Stimulated activated memory B cell treated with anti-CD40 and anti-IgM and Interleukin-4, amounts not matched to agents 10 μg/mL and 1 μg/mL and 100 μg/mL, for 72 hours (primary cell): Measurements from ENCODE around the gene RGS3.
A peak's percentile ranks its signal among the peaks of the same experiment; 100 is the strongest.

ENCODE experiments used
- ATAC-seq: fragments of 150-1000 bp; cut with Tn5 transposase; 2 replicates; pipeline ENCODE4 v1.10.0; 2021
- H3K27ac Mint-ChIP-seq: one replicate; pipeline ENCODE4 v1.8.0; 2022; ENCODE audit warnings: mild to moderate bottlenecking, mixed read lengths
- H3K27me3 Mint-ChIP-seq: one replicate; pipeline ENCODE4 v1.8.0; 2022; ENCODE audit warnings: mixed read lengths
- H3K36me3 Mint-ChIP-seq: one replicate; pipeline ENCODE4 v1.8.0; 2022; ENCODE audit warnings: mixed read lengths
- H3K4me1 Mint-ChIP-seq: one replicate; pipeline ENCODE4 v1.8.0; 2022; ENCODE audit warnings: mixed read lengths
- H3K4me3 Mint-ChIP-seq: one replicate; pipeline ENCODE4 v1.8.0; 2022; ENCODE audit warnings: mild to moderate bottlenecking, moderate library complexity, mixed read lengths
- H3K9me3 Mint-ChIP-seq: one replicate; pipeline ENCODE4 v1.8.0; 2022; ENCODE audit warnings: mixed read lengths

The RGS3 gene

GRCh38 chr9:113567361-113568080 lies 104.0 kb downstream of the RGS3 start:
- Mint-ChIP-seq H3K4me1 (peaks cover 20% of the 10 kb centered on the region), H3K27ac (no peak overlapping the region), H3K27me3 (peaks cover 17% of the 10 kb centered on the region), H3K9me3 (no peaks in the 10 kb centered on the region), H3K4me3 (no peak overlapping the region), H3K36me3 (no peaks in the 10 kb centered on the region)
- no peak for ATAC-seq

DNA sequence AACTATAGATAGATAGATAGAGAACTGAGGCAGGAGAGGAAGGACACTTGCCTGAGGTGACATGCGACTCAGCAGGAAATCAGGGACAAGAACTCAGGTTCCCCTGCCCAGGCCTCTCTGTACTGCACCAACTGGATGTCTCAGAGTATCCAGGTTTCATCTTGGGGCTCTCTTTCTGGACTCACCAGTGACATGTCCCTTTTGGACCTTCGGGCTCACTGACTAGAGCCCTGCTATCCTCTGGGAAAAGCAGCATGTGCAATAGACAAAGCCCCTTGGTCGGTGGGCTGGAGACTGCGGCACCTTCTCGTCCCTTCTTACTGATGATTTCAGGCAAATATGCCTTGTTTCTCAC lies 104.5 kb downstream of the RGS3 start:
- Mint-ChIP-seq H3K36me3 (no peaks in the 10 kb centered on the region), H3K4me1 (peaks cover 20% of the 10 kb centered on the region), H3K27ac (no peak overlapping the region), H3K4me3 (no peak overlapping the region), H3K9me3 (no peaks in the 10 kb centered on the region), H3K27me3 (peaks cover 17% of the 10 kb centered on the region)
- no peak for ATAC-seq

DNA sequence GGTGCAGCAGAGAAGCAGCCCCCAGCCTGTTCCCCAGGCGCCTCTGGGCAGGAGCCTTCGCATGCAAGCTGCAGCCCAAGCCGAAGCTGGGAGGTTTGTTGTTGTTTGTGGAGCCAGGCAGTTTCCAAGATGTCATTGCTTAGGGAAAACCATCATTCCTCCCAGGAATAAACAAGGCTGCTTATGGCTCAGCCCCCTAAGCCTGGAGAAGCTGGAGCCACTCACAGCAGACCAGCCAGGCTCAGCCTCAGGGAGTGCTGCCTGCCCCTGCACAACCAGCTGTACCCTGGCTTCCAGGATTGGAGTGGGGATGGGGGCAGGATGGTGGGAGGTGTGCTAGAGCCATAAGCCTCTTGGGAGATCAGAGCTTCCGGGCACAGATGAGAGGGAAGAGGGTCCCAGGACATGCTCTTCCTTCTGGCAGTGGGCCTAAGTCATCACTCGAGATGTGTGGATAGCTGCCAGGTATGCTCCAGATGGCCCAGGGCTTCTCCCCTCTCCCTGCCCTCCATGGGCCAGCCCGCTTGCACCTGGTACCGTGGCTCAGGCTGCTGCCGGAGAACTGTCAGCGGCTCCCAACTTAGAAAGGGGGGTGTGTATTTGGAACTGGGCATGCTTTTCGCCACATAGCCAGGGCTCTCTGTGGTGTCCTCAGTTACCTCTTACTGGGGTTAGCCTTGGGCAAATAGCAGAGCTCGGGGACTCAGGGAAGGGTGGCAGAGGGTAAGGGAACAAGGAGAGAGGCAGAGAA lies 105.2 kb downstream of the RGS3 start:
- Mint-ChIP-seq H3K4me1 (peaks cover 20% of the 10 kb centered on the region), H3K4me3 (no peak overlapping the region), H3K9me3 (no peaks in the 10 kb centered on the region), H3K27me3 (peaks cover 17% of the 10 kb centered on the region), H3K27ac (no peak overlapping the region), H3K36me3 (no peaks in the 10 kb centered on the region)
- ATAC-seq, result no peak

- no peaks in the 10 kb centered on the region for H3K36me3 Mint-ChIP-seq
- no peaks in the 10 kb centered on the region for H3K9me3 Mint-ChIP-seq
- peaks cover 17% of the 10 kb centered on the region for H3K27me3 Mint-ChIP-seq
- peaks cover 25% of the 10 kb centered on the region for H3K4me1 Mint-ChIP-seq
- no peak for ATAC-seq
- no peak overlapping the region for H3K27ac Mint-ChIP-seq
- no peak overlapping the region for H3K4me3 Mint-ChIP-seq
Measured at GRCh38 chr9:113569472-113570060, 106.0 kb downstream of the RGS3 start.

DNA sequence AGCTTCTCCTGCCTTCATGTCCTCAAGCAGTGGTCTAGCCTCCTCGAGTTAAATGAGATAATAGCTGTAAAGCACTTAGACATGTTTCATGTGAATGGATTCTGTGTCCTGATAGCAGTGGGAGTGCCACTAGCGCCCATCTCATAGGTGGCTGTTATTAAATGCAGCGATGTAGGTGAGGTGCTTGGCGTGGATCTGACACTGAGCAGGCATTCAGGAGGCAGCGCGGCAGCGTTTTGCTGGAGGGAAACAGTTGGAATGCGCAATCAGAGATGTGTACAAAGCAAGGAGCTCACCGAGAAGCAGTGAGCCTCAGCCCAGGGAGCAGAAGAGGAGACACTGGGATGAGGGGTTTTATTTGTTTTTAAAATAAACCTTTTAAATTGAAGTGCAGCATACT lies 106.6 kb downstream of the RGS3 start:
- Mint-ChIP-seq H3K27me3 (peaks cover 11% of the 10 kb centered on the region), H3K36me3 (no peaks in the 10 kb centered on the region), H3K4me1 (peaks cover 25% of the 10 kb centered on the region), H3K27ac (no peak overlapping the region), H3K9me3 (no peaks in the 10 kb centered on the region), H3K4me3 (no peak overlapping the region)
- no peak for ATAC-seq

DNA sequence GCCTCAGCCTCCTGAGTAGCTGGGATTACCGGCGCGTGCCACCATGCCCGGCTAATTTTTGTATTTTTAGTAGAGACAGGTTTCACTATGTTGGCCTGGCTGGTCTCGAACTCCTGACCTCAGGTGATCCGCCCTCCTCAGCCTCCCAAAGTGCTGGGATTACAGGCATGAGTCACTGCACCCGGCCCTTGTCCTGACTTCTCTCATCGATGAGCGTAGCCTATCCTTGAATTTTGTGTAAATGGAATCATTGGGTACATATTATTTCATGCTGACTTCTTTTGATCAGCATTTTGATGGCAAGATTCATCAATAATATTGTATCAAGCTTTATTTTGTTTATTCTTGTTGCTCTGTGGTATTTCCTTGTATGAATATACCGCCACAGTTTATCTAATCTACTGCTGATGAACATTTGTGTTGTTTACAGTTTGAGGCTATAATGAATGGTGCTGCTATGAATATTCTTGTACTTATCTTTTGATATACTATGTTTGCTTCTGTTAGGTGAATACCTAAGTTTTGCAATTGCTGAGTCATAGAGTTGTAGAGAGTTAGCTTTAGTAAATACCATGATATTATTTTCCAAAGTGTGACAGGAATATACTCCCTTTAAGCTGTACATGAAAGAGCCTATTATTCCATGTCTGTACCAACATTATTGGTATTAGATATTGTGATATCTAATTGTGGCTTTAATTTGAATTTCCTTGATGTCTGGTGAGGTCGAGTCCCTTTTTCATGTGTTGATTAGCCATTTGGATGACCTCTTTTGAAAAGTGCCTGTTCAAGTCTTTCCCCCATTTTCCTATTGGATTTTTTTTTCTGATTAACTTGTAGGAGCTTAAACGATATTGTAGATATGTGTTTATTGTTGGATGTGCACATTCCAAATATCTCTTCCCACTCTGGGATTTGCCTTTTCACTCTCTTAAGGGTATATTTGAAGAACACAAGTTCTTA lies 107.5 kb downstream of the RGS3 start:
- no peak for ATAC-seq
- H3K4me1 Mint-ChIP-seq, result peaks cover 25% of the 10 kb centered on the region
- peaks cover 2% of the 10 kb centered on the region for H3K27me3 Mint-ChIP-seq
- no peak overlapping the region for H3K4me3 Mint-ChIP-seq
- no peak overlapping the region for H3K27ac Mint-ChIP-seq
- no peaks in the 10 kb centered on the region for H3K9me3 Mint-ChIP-seq
- no peaks in the 10 kb centered on the region for H3K36me3 Mint-ChIP-seq

DNA sequence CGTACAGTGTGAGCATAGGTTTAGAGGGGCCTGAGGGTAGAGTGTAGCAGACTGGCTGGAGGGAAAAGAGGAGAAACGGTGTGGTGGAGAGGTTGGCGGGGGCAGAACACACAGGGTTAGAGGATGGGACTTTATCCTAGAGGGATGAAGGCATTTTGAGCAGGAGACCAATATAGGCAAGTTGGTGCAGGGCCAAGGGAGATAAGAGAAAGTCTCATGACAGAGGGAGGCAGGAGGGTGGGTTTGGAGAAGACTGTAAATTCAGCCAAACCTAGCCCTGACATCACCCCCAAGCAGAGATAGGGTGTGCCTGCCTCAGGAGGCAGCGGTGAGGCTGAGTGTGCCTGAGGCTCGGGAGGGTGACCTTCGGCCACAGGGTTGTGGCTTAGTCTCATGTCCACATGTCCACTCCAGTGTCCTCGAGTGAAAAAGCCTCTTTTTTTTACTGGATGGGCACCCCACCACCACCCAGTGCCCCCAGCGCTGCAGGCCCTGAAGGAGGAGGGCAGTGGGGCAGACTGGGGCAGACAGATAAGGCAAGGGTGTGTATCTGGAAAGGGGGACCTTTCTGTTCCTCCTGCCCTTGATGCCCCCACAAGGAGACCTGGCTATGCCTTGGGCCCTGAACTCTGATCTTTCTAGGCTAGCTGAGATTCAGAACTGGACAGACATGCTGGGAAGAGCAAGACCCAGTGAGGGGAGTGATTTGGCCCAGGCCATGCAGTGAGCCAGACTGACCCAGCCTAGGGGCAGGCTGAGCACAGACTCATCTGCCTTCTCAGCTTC lies 108.7 kb downstream of the RGS3 start:
- Mint-ChIP-seq H3K27ac (no peak overlapping the region), H3K4me1 (peaks cover 29% of the 10 kb centered on the region), H3K36me3 (no peaks in the 10 kb centered on the region), H3K27me3 (no peaks in the 10 kb centered on the region), H3K9me3 (no peaks in the 10 kb centered on the region), H3K4me3 (no peak overlapping the region)
- ATAC-seq, result no peak

DNA sequence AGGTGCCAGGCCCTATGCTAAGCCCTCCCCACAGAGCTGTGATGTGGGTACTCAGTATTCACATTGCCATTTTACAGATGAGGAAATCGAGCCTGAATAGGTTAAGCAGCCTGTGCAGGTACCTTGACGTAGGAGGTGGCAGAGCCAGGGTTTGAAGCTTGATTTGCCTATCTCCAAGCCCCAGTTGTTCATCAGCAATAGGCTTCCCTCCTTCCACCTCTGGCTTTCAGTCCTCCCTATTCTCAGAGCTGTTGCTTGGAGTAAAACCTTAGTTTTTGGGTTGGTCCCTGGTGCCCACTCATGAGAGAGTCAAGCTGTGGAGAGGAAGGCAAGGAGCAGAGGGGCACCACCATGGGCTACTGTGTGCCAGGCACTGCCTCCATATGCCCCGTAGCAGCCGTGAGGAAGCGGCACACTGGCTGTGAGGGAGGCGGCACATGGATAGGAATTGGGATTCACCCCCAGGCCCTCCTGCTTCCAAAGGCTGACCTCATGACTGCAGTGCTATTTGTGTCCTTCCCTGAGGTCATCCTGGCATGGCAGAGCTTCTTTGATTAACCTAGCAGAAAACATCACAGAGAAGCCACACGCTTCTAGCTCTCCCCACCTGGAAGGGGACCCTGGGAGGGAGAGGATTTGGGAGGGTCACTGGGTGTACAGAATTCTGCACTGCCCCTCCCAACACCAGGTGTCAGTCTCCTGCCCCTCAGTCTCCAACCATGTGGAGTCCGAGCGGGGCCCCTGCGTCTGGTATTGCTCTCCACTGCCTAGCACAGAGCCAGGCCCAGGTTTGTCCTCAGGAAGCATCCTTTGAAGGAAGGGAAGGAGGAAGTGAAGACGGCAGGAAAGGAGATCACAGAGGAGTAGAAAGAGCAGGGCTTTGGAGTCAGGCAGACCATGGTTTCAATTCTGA lies 109.8 kb downstream of the RGS3 start:
- ATAC-seq, result no peak
- no peak overlapping the region for H3K4me3 Mint-ChIP-seq
- H3K36me3 Mint-ChIP-seq, result no peaks in the 10 kb centered on the region
- no peak overlapping the region for H3K27ac Mint-ChIP-seq
- no peaks in the 10 kb centered on the region for H3K27me3 Mint-ChIP-seq
- no peaks in the 10 kb centered on the region for H3K9me3 Mint-ChIP-seq
- peaks cover 39% of the 10 kb centered on the region for H3K4me1 Mint-ChIP-seq

DNA sequence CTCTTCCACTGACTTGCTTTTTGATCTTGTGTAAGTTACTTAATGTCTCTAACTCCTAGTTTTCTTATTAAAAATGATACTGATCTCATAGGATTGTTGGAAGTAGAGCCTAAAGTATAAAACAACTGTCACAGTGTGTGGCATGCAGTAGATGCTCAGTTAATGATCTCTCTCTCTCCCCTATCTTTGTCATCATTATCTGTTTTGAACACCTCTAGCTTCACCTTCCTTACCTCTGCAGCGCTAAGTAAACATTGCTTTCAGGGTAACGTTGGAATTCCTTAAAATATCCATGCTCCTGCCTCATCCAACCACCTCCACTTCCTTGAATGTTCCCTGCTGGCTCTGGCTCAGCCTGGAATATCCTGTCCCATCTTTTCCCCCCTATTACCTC lies 110.4 kb downstream of the RGS3 start:
- Mint-ChIP-seq H3K4me3 (no peak overlapping the region), H3K27ac (no peak overlapping the region)

GRCh38 chr9:113574441-113575262 lies 111.1 kb downstream of the RGS3 start:
- H3K4me3 Mint-ChIP-seq, result no peak overlapping the region

More for the DNA sequence above, 110.4 kb downstream of the RGS3 start:
- no peak for ATAC-seq
- no peaks in the 10 kb centered on the region for H3K36me3 Mint-ChIP-seq
- peaks cover 46% of the 10 kb centered on the region for H3K4me1 Mint-ChIP-seq
- H3K9me3 Mint-ChIP-seq, result no peaks in the 10 kb centered on the region
- H3K27me3 Mint-ChIP-seq, result no peaks in the 10 kb centered on the region

DNA sequence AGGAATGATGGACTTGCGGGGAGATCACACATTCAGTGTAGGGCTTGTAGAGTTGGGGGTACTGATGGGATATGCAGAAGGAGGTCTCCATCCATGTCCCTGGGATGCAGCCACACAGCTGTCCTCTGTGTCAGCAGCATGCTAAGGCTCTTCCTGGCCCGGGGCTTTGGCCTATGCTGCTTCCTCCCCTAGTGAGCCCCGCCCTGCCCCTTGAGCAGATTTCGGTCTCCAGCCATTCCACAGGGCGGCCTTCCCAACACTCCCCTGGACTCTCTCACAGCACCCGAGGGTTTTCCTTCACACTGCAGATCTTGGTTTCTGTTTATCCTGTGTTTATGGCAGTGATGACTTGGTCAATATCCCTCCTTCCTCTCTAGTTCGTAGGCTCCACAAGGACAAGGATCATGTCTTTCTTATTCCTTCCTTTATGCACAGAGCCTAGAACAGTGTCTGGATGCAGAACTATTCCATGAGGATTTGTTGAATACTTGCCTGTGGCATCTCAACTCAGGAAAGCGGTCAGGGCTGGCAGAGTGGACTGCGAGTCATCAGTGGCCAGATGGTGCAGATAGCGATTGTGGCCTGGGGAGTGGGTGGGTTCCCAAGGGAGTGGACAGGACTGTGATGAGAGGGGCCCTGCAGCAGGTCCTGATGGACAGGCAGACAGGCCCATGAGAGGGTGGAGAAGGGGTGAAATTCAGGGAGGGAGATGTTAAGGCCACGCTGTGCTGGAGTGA lies 114.2 kb downstream of the RGS3 start:
- Mint-ChIP-seq H3K27ac (peak overlapping the region; percentile 80), H3K4me3 (no peak overlapping the region), H3K36me3 (peaks cover under 1% of the 10 kb centered on the region), H3K27me3 (no peaks in the 10 kb centered on the region), H3K4me1 (peaks cover 83% of the 10 kb centered on the region), H3K9me3 (no peaks in the 10 kb centered on the region)
- no peak for ATAC-seq

More at GRCh38 chr9:113574441-113575262, 111.1 kb downstream of the RGS3 start:
- Mint-ChIP-seq H3K4me1 (peaks cover 53% of the 10 kb centered on the region), H3K27ac (no peak overlapping the region), H3K36me3 (no peaks in the 10 kb centered on the region), H3K9me3 (no peaks in the 10 kb centered on the region), H3K27me3 (no peaks in the 10 kb centered on the region)
- no peak for ATAC-seq

DNA sequence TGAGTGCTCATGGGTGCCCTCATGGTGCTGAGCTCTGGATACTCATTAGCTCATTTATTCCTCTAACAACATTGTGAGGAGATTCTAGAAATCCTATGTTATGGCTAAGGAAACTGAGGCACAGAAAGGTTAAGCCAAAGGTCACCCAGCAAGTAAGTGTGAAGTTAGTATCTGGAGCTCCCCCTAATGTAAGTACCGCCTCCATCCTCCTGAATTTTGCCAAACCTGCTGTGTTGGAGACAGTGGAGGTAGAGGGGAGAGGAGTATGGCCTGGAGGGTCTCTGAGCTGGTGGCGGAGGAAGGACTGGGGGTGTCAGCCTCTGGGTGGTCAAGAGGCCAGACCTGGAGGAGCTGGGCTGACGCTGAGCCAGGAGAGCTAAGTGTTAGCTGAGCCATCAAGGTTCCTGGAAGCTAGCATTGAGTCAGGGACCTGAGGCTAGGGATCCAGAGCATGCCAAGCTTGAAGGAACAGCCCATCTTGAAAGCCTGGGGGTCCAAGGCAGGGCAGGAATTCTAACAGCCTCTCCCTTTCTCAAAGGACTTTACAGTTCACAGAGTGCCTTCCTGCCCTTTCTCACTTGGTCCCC lies 114.8 kb downstream of the RGS3 start:
- H3K27ac Mint-ChIP-seq, result peak overlapping the region; percentile 80
- no peak overlapping the region for H3K4me3 Mint-ChIP-seq
- no peak for ATAC-seq
- peaks cover 90% of the 10 kb centered on the region for H3K4me1 Mint-ChIP-seq
- H3K27me3 Mint-ChIP-seq, result no peaks in the 10 kb centered on the region
- H3K9me3 Mint-ChIP-seq, result no peaks in the 10 kb centered on the region
- H3K36me3 Mint-ChIP-seq, result peaks cover 8% of the 10 kb centered on the region
